Globus pallidus (tissue), 1 donor: ENCODE results near the gene BICD2.

ENCODE experiments used
- DNase-seq: peaks from one replicate; pipeline ENCODE4 v3.0.0-alpha.2; 2015; ENCODE audit warnings: low spot score

BICD2 gene

DNA sequence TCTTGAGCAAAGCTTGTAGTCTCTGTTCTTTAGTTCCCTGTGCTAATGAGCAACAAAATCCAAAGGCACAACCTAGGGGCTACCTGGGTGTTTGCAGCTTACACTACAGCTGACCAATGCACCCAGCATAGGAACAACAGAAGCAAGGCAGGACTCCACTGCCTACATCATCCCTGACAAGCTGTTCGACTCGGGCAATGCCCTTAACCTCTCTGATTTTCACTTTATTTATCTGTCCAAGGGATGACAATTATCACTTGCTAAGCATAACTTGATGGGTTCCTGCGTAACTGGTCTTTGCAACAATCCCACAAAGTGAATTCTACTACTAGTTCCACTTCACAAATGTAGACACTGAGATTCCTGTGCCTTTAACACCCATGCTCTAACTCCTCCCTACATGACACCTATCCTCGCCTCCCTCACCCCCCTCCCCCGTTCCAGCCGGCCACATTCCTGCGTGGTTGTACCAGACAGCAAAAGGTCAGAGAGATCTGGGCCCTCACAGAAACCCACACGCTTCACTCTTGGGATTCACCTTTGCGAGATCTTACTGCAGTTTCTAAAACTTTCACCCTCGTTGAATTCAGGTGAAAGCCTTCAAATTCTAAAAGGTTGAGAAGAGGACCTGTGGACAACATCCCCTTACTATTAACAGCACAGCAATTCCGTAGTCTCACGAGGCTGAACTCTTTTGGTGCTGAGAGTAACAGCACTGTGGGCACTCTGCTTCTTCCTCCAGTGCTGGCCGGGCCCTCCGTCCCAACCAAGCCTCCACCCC, 95.7 kb downstream of the BICD2 start:
- DNase-seq, result no peak

DNA sequence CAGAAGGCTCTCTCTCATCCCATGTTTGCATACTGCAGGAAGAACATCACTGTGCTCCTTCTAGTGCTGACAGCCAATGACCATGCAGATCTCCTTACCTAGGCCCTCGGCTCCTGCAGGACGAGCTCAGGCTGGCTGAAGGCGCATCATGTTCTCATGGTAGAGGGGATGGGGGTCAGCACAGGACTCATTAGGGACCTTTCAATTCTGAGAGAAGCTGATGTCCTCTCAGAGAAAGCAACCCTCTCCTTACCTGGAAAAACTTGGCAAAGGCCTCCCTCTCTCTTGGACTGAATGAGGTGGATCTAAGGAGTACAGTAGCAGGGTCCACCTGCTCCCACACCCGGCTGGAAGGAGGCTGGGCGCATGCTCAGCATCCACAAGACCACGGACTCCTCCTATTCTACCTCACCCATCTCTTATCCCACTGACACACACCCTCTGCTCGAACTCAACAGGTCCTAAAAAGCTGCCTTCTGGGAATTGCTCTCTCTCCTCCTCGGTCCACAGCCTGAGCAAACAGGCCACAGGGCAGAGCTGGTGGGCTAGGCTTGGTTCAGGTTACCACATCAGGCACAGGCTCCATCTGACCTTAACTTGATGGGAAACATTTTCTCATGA, 97.6 kb downstream of the BICD2 start:
- DNase-seq, result no peak

DNA sequence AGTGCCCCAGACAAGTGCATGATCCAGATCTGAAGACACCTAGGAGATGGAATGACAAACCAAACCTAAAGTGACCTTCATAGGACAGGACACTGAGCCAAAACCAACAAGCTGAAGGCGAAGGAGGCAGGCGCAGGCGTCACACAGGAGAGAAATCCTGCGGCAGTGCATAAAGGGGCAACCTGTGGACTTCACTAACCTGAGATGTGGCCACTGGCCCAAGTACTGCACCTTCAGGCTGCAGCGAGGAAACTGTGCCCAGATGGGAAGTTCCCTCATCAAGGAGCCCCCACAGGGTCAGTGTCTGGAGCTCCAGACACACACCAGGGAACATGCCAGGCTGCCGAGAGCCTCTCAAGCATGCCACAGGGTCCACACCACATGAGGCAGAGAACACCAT, 98.4 kb downstream of the BICD2 start:
- DNase-seq, result no peak

DNA sequence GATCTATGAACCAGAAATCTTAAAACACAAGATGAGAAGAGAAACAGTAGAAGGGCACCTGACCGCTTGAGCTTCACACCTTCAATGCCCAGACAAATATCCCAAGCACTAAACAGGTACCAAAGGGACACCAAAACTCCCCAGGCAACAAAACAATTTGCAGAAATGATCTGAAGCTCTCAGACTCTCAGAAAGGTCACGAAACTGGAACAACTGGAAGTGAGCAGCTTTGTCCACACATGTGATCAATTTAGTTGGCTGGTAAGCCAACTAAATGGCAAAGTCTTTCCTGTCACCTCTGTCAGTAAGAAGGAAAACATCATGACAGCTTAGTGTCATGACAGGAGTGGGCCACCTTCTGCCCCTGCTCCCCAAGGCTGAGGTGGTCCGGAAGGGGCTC, 98.8 kb downstream of the BICD2 start:
- no peak for DNase-seq

DNA sequence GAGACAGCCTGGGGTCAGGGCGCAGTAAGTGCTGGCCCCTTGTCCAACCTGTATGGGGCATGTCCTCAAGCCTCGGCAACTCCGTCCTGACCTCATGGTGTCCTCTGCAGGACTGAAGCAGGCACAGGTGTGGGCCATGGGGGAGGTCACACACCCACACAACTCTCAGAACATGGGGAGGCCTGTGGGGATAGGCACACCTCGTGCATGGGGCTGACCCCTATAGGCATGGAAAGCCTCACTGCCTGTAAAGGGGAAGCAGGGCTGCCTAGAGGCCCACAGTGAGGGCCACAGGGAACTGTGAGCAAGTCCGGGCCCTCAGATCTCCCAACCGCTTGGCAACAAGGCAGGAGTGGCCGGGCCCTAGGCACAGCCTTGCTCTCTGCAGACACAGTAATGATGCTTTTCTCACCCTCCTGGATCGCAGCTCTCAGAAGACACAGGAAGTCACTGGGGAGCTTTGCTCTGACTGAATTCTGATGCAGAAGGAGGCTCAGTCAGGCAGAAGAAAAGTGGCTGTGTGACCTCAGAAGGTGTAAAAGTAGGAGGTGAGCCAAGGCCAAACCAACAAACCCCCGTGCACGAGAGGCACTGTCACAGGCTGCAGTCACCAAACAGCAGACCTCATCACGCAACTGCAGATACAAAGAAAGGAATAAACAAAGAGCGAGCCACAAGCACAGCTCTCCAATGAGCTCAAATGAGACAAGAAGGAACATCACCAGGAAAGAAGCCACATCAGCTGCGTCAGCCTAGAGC, 100.1 kb downstream of the BICD2 start:
- peak; percentile 60 for DNase-seq

DNA sequence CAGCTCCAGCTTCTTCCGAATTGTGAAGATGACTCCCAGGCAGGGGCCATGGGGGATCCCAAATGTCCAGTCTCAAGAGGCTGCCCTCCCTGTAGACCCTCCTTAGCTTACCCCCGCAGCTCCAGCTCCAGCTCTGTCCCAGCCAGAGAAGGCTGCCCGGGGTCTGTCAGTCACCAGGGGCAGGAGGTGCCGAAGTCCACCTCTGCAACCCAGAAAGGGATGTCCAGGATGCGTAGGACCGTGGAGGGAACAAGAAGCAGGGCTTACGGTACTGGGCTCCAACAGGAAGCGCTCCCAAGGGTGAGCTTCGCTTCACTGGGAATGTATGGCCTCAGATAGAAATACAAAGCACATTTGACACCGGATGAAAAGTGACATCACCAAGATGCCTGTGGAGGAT, 100.7 kb downstream of the BICD2 start:
- DNase-seq, result no peak

DNA sequence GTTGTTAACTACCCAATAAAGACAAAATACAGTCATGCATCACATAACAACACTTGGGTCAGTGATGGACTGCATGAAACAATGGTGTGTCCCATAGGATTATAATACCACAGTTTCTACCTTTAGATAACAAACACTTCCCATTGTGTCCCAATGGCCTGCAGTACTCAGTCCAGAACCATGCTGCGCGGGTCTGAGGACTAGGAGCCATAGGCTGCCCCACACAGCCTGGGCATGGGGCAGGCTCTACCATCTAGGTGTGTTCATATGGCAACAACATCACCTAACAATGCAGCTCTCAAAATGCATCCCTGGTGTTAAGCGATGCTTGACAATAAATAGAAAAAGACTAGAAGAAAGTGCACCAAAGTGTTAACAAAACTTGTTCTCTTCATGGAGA, 101.5 kb downstream of the BICD2 start:
- DNase-seq, result no peak

DNA sequence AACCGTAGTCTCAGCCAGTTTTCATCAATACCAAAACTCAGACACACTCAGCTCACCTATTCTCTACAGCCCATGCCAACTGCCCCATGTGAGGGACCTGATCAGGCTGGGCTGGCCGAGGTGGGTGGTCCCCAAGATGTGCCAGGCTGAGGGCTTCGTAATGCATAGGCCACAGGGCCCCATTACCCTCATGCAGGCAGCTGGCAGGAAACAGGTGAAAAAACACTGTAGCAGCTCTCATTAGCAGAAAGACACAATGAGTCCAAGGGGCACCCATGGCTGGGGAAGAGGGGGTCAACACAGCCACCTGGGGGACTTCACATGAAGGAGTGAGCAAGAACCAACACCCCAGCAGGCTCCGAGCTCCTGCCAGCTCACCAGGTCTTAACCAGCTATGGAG, 102.9 kb downstream of the BICD2 start:
- DNase-seq, result no peak
